HG02840 (cell line): ENCODE results near the gene P2RX1.

ENCODE experiments used
- ATAC-seq: cut with Tn5 transposase; IDR thresholded peaks from one replicate; pipeline ENCODE4 v1.9.1; 2021; ENCODE audit warnings: mild to moderate bottlenecking, moderate library complexity, moderate number of reproducible peaks; ENCODE audit not compliant: unreplicated experiment, low FRiP score

P2RX1 gene

GRCh38 chr17:3890082-3890877 lies 26.0 kb downstream of the P2RX1 start:
- no peak for ATAC-seq

GRCh38 chr17:3889325-3890012 lies 26.8 kb downstream of the P2RX1 start:
- ATAC-seq, result no peak

DNA sequence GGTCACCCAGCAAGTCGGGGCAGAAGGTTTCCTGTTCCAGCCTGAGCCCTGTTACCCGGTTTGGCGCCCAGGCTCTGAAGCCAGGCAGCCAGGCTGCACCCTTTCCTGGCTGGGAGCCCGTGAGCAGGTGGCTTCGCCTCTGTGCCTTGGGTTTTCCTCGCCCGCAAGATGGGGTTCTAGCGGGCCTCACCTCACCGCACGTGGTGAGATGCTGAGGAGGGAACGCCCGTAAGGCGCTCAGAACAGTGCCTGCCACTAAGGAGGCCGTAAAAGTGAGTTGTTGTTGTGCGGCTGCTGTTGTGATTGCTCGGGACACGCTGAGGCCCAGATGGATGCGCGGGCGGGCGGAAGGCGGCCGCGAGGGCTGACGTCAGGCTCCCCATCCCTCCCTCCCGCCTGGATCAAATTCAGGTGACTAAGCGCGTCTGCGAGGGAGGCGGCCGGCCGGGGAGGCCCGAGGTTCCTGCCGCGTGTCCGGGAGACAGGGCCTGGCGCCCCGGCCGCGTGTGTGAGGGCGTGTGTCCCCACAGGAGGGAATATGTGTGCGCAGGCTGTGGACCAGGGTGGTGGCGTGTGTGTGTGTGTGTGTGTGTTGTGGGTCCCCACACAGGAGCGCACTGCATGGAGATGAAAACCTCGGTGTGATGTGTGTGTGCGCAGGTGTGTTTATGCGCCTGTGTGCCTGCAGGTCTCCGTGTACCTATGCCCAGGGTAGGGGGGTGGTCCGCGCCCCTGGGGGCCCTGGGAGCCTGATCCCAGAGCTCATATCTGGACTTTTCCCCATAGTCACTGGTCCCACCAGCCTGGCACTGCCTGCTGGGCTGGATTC lies 27.7 kb downstream of the P2RX1 start:
- ATAC-seq, result no peak

- no peak for ATAC-seq
These were observed 28.5 kb downstream of the P2RX1 start for GRCh38 chr17:3887804-3888203.

GRCh38 chr17:3887394-3887793 lies 28.9 kb downstream of the P2RX1 start:
- ATAC-seq, result no peak

DNA sequence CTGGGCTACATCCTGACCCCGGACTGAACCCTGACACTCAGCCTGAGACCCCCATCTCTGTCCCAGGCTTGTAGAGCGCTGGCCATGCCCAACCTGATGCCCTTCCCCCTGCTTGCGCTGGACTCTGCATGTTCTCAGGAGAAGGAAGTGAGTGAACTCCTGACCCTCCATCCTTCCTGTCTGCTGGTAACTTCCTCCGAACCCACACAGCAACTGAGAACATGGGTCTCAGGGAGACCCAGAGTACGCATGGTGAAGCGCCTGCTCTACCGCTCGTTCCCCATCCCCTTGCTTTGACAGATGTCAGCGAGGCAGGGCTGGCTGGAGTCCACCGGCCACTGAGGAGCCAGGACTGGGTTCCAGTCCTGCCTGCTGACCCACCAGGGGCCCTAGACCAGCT lies 29.5 kb downstream of the P2RX1 start:
- ATAC-seq, result no peak

GRCh38 chr17:3885970-3886369 lies 30.3 kb downstream of the P2RX1 start:
- no peak for ATAC-seq

DNA sequence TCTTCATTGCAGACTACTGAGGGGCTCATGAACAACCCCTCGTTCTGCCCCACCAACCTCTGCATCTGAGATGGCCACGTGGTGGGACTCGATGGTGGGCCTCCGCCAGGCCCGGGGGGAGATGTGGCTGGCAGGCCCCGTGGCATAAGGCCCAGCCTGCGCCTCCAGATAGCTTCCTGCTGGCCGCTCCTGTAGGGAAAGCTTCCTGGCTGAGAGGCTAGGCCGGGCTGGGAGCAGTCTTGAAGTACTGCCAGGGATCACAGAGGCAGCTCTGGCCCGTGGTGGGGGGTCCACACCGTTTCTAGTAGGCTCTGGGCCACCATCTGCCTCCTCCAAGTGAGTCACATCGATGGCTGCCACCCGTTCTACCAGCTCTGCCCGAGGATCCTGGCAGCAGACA lies 31.0 kb downstream of the P2RX1 start:
- ATAC-seq, result no peak

DNA sequence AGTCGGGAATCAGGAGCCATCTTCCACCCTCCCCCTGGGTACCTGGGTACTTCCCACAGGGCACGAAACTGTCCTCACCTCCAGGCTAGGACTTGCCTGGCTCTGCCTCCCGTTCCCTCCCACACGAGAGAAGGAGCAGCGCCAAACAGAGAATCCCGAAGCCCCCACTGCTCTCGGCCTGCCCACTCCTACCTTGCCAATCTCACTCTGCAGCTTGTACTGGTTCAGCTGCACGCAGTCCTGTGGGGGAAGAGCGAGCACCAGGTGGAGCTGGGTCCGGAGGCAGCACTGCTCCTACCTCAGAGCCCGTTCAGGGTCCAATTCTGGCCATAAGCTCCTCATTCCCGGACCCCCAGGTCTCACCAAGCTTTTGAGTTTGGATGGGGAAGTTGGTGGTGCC lies 32.1 kb downstream of the P2RX1 start:
- ATAC-seq, result no peak

DNA sequence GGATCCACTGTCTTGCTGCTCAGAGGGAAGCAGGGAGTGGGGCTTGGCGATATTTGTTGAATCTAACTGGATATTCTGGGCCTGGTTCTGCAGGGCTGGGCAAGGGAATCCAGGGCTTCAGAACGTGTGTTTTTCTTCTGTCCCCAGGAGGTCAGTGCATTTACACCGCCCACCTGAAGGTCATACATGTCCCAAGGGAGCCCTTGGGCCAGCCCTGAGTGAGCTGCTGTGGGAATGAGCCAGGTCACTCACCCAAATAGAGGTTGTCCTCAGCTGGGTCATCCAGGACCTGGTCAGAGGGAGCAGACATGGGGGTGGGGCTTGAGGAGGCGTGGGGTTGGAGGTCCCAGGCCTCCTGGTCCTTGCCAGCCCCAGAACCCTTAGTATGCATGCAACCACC lies 34.0 kb downstream of the P2RX1 start:
- ATAC-seq, result no peak

GRCh38 chr17:3880983-3881382 lies 35.3 kb downstream of the P2RX1 start:
- no peak for ATAC-seq

- ATAC-seq, result no peak
These were observed 36.5 kb downstream of the P2RX1 start for GRCh38 chr17:3879591-3880417.

- no peak for ATAC-seq
These were observed 37.1 kb downstream of the P2RX1 start for GRCh38 chr17:3879186-3879585.

GRCh38 chr17:3877220-3877619 lies 39.0 kb downstream of the P2RX1 start:
- no peak for ATAC-seq

DNA sequence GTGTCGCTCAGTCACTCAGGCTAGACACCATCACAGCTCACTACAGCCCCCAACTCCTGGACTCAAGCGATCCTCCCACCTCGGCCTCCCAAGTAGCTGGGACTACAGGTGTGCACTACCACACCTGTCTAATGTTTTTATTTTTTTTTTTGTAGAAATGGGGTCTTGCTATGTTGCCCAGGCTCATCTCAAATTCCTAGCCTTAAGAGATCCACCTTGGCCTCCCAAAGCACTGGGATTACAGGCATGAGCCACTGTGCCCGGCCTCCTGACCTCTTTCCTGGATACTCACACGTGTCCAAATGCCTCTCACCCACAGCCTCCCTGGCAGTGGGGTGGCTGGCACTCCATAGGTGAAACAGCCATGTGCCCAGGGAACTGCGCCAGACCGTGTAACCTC lies 40.9 kb downstream of the P2RX1 start:
- no peak for ATAC-seq

- no peak for ATAC-seq
These were observed 42.4 kb downstream of the P2RX1 start for GRCh38 chr17:3873862-3874261.

- ATAC-seq, result no peak
These were observed 45.4 kb downstream of the P2RX1 start for GRCh38 chr17:3870871-3871306.

DNA sequence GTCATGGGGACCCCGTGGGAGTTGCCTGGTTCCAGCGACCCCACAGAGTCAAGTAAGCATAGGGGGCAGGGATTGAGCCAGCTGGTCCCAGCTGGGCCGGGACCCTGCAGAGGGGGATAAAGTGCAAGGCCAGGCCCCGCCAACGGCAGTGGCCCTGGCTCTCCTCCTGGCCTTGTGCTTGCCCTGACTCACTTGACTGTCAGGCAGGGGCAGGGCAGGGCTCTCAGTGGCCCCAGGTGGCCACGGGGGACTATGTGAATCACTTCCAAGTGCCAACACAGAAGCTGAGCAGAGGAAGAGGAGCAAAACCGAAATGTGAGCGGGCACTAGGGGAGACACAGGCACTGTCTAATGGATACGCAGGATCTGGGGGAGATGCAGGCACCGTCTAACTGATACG lies 48.7 kb downstream of the P2RX1 start:
- no peak for ATAC-seq

GRCh38 chr17:3867106-3867505 lies 49.2 kb downstream of the P2RX1 start:
- no peak for ATAC-seq

DNA sequence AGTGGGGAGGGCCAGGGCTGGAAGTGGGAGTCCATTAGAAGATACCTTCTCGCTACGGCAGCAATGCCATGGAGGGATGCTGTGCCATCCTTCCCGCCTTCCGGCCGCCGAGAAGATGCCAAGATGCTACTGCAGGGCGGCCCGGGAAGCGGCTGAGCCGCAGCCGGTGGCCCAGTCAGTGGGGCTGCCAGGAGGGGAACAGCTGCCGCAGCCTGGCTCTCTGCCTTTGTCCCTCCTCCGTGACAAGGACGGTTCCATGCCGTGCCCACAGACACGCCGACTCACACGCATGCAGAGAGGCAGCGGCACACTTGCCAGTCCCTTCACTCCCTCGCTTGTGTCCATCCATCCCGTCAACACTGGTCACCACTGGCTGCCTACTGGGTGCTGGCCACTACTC lies 50.0 kb downstream of the P2RX1 start:
- no peak for ATAC-seq
